ENCODE data around the gene UBE3B.
"Not testable (repeated sequence)": the region's sequence is repeated elsewhere in the genome, so short reads cannot be mapped to it uniquely, and the experiment has no call there.

The UBE3B gene, protein sequence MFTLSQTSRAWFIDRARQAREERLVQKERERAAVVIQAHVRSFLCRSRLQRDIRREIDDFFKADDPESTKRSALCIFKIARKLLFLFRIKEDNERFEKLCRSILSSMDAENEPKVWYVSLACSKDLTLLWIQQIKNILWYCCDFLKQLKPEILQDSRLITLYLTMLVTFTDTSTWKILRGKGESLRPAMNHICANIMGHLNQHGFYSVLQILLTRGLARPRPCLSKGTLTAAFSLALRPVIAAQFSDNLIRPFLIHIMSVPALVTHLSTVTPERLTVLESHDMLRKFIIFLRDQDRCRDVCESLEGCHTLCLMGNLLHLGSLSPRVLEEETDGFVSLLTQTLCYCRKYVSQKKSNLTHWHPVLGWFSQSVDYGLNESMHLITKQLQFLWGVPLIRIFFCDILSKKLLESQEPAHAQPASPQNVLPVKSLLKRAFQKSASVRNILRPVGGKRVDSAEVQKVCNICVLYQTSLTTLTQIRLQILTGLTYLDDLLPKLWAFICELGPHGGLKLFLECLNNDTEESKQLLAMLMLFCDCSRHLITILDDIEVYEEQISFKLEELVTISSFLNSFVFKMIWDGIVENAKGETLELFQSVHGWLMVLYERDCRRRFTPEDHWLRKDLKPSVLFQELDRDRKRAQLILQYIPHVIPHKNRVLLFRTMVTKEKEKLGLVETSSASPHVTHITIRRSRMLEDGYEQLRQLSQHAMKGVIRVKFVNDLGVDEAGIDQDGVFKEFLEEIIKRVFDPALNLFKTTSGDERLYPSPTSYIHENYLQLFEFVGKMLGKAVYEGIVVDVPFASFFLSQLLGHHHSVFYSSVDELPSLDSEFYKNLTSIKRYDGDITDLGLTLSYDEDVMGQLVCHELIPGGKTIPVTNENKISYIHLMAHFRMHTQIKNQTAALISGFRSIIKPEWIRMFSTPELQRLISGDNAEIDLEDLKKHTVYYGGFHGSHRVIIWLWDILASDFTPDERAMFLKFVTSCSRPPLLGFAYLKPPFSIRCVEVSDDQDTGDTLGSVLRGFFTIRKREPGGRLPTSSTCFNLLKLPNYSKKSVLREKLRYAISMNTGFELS

DNA sequence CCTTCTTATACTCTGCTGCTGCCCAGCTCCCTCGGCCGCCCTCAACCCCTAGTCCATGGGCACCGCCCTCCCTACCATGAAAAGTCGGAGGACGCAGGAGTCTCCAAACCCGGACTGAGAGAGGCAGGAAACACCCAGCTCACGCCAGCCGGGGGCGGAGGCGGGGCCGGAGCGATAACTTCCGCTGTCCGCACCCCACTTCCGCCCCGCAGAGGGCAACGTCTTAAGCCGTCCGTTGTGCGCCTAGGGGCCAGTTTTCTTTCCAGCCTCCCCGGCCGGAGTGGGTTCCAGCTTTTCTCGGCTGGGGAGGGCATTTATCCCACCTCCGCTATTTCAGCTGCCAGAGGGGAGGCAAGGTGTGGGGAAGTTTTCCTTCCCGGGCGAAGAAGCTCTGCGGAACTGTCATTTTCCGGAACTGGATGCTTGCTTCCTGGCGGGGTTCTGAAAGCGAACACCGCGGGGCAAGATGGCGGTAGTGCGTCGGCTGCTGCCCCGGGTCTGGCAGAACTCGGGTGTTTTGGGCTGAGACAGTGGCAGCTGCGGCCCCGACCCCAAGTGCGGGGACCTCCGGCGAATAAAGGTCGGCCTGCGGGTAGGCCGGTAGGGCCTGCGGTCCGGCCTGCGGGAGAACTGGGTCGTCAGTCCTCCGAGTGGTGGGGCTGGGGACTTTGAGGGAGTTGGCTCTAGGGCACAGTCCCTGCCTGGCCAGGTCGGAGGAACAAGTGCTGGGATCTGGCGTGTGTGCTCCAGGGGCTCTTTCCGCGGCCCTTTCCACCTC lies at the start of gene UBE3B, which contains the start of gene KCTD10:
TSS of gene UBE3B (plus strand) at position 450 of the 778 bp plus-strand sequence. CDS start 5,918 bp downstream, outside the sequence.
TSS of gene KCTD10 (minus strand) at position 116 of the 778 bp plus-strand sequence. CDS start at position 78, 38 bp downstream.
- DNase-seq = peak; percentile 94

- DNase-seq = peak; percentile 72
Measured at GRCh38 chr12:109428037-109428629, 49.3 kb upstream of the UBE3B start.

GRCh38 chr12:109428804-109429203 lies 48.6 kb upstream of the UBE3B start:
- not testable (repeated sequence) for DNase-seq

DNA sequence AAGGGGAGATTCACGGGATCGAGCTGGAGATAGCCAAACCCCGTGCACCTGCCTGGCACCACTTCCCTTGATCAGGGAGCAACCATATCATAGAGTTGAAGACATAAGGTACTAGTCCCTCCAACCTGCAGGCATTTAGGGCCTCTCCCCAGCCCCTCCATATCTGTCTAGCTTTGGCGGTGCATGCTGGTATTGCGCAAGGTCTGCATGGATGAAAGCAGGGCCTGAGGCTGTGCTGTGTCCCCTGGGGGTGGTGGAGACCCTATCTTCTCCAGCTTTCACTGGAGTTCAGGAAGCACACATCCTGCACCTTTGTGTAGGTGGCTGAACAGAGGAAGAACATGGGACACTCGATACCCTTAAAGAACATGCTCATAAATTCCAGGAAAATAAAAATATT lies 47.2 kb upstream of the UBE3B start:
- DNase-seq = no peak

DNA sequence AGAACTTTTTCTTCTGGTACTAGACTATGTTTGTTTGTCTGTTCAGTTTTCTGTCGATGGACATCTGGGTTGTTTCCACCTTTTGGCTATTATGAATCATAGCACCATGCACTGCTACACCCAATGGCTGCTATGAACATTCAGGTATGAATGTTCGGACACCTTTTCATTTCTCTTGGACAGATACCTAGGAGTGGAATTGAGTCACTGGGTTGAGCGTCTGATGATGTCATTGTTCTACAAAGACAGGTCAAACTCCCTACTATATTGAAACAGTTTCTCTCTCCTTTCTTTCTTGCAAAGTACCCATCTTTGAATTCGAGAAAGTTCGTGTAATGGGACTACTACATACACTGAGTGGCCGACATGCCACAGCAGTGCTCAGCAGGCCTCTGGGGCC lies 45.0 kb upstream of the UBE3B start:
- no peak for DNase-seq

GRCh38 chr12:109432842-109433304 lies 44.6 kb upstream of the UBE3B start:
- peak; percentile 51 for DNase-seq

- DNase-seq = no peak
Measured at GRCh38 chr12:109433618-109434017, 43.8 kb upstream of the UBE3B start.

DNA sequence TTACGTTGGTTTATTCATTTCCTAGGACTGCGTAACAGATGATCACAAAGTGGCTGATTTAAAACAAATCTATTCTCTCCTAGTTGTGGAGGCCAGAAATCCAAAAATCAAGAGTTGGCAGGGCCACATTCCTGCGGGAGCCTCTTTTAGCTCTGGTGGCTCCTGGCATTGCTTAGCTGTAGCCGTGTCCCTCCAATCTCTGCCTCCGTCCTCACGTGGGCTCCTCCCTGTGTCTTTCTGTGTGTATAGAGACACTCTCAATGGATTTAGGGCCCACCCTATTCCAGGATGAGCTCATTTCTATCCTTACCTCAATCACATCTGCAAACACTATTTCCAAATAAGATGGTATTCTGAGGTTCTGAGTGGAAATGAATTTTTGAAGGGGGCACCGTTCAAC lies 42.9 kb upstream of the UBE3B start:
- no peak for DNase-seq

DNA sequence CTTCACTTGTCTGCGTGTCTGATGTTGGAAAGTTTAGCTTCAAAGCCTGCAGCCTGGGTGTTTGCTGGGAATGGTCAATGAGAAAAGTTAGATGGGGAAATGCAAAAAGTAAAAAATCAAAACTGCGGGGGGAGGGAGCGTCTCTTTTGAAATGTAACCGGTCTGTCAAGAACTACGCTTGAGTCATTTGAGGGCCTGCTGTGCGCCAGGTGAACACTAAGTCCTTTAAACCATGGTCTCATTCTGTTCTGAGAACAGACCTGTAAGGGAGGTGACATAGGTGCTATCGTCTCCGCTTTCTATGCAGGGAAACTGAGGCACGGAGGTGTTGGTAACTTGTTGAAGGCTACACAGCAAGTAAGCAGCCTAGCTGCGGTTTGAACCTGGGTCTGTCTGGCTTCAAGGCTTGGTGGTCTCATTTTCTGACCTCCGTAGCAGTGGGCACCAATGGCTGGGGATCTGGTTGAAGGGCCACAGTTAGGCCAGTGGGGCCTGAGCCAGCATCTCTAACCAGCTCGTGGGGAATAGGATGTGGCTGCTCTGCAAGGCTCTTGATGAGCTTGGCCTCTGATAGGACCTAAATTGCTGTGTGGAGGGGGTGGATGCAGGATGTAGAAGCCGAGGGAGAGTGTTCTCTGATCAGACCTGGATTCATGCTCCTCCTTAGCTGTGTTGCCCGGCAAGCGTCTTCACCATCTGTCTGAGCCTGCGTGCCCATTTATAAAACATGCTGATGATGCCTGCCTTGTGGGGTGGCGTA lies 41.8 kb upstream of the UBE3B start:
- DNase-seq = no peak

DNA sequence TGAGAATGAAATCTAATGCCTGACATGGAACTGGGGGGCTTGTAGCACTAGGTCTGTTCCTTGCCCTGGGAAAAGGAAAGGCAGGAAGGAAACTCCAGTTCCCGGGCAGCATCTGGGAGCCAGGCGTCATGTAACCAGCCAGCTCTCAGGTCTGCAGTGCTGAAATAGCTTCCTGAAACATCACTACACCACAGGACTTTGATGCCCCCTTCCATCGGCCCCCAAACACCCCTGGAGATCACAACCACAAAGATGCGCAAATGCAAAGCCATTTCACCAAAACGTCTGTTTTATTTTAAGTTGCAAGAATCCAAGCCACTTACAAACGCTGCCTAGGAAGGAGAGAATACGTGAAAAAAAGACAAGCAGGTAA lies 41.3 kb upstream of the UBE3B start:
- no peak for DNase-seq

DNA sequence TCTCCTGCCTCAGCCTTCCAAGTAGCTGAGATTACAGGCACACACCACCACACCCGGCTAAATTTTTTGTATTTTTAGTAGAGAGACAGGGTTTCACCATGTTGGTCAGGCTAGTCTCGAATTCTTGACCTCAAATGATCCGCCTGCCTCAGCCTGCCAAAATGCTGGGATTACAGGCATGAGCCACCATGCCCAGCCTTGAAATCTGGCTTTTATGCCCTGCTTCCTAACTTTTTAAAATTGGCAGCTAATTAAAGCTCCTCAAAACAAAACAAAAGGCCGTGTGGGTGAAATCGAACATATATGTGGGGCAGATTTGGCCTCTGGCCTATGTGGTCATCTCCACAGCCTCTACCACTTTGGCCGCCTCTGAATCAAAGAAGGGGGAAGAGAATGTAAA lies 38.3 kb upstream of the UBE3B start:
- DNase-seq = no peak

GRCh38 chr12:109439951-109440350 lies 37.5 kb upstream of the UBE3B start:
- DNase-seq = not testable (repeated sequence)

GRCh38 chr12:109440851-109441490 lies 36.5 kb upstream of the UBE3B start:
- peak; percentile 91 for DNase-seq

- no peak for DNase-seq
Measured at GRCh38 chr12:109443794-109444193, 33.6 kb upstream of the UBE3B start.

GRCh38 chr12:109444259-109444658 lies 33.2 kb upstream of the UBE3B start:
- no peak for DNase-seq

DNA sequence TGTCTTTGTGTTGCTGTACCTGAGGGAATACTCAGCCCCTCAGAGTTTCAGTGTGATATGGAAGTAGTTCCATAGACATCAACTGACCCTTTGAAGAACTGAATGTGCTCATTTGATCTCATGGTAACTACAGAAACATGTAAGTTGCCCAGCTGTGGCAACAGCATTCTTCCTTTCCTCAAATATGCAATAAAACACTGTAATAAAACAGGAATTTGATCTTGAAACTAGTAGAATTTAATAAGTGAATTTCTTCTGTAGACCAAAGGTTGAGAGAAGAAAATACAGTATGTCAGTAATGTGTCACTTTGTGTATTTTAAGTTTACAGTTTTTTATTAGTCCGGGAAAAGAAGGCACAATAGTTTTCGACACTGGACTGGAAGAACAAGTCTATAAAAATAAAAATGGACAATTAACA lies 32.2 kb upstream of the UBE3B start:
- DNase-seq = no peak

- DNase-seq = no peak
Measured at GRCh38 chr12:109446869-109447268, 30.6 kb upstream of the UBE3B start.

- DNase-seq = no peak
Measured at GRCh38 chr12:109447482-109447881, 30.0 kb upstream of the UBE3B start.

GRCh38 chr12:109448272-109448671 lies 29.2 kb upstream of the UBE3B start:
- DNase-seq = no peak

DNA sequence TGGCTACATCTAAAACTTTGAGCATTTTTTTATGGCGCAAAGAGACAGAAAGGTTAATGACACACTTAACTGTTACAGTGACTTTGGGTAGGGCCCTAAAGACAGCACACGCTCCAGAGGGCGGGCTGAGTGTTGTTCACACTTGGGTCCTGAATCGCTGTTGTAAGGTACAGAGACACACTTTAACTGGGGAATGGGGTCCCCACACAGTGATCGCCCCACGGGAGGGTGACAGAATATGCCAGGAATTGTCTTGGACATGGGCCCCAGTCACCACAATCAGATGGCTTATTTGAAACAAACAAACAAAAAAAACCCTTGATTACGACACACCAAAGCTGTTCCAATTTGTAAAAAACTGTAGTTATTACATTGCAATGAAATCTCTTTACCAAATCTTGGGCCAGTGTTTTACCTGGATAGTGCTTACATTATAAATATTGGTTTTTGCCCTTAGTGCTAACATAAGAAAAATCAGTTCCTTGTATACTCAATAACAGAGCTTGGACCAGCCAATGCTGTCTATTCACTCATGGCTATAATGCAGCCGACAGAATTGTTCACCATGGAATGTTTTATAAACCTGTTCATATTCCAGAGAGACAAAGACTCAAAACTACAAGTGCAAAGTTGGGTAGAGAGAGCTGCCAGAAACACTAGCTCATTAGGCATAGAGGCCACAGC lies 28.6 kb upstream of the UBE3B start:
- DNase-seq = no peak

All from NCI-H2227 treated with DMSO at 0.1 percent for 48 hours (cell line).